Upper lobe of left lung (tissue), 4 donors: ENCODE measurements around the gene NOL3.

Experiments
- POLR2AphosphoS5 ChIP-seq, 2 donors: sonication (generic); formaldehyde crosslinking; IDR thresholded peaks; one replicate each; pipeline ENCODE4 v1.5.1; 2017; ENCODE audit warnings: antibody characterized with exemption in 2 of 2
- TF ChIP-seq, protein P1 (sequence below), 6 experiments: fragments of 450-650 bp in 4 of 6; fragments of 200-600 bp in 2 of 6; sonication (generic) in 2 of 6; IDR thresholded peaks; one replicate each; pipeline ENCODE4 v1.5.1; 2016 to 2019; ENCODE audit warnings: antibody characterized with exemption in 6 of 6

- TF ChIP-seq, protein P1, sequence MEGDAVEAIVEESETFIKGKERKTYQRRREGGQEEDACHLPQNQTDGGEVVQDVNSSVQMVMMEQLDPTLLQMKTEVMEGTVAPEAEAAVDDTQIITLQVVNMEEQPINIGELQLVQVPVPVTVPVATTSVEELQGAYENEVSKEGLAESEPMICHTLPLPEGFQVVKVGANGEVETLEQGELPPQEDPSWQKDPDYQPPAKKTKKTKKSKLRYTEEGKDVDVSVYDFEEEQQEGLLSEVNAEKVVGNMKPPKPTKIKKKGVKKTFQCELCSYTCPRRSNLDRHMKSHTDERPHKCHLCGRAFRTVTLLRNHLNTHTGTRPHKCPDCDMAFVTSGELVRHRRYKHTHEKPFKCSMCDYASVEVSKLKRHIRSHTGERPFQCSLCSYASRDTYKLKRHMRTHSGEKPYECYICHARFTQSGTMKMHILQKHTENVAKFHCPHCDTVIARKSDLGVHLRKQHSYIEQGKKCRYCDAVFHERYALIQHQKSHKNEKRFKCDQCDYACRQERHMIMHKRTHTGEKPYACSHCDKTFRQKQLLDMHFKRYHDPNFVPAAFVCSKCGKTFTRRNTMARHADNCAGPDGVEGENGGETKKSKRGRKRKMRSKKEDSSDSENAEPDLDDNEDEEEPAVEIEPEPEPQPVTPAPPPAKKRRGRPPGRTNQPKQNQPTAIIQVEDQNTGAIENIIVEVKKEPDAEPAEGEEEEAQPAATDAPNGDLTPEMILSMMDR (IDR thresholded peaks at IDR 0.05): no peak
- TF ChIP-seq POLR2AphosphoS5 (IDR thresholded peaks at IDR 0.05): no peak
Measured at GRCh38 chr16:67148656-67149275, 21.6 kb upstream of the NOL3 start.
